Ovary (tissue), 9 donors: ENCODE data around the gene KCNIP1. TPM values are rescaled to one million over a fixed set of nuclear protein-coding genes. Genes with fewer than 3 reads are reported as not detected.

Source experiments
- DNase-seq, 5 donors: peaks; one replicate each; pipeline ENCODE4 v3.0.0-alpha.2; 2019 to 2020
- H3K27ac ChIP-seq, 2 donors: fragments of 200-600 bp; one replicate each; pipeline versions ENCODE4 v1.5.1 to v1.8.0; 2019 to 2022
- H3K27me3 ChIP-seq: fragments of 200-600 bp; one replicate; pipeline ENCODE4 v1.8.0; 2022
- H3K36me3 ChIP-seq: fragments of 200-600 bp; sonication (generic); one replicate; pipeline ENCODE4 v1.5.1; 2019
- H3K4me1 ChIP-seq: one replicate; pipeline ENCODE4 v1.8.1; 2013; ENCODE audit warnings: mild to moderate bottlenecking, moderate library complexity; ENCODE audit not compliant: insufficient read depth
- H3K4me3 ChIP-seq: fragments of 200-600 bp; sonication (generic); one replicate; pipeline ENCODE4 v1.5.1; 2017
- H3K9me3 ChIP-seq, 2 donors: fragments of 200-600 bp in 1 of 2; sonication (generic) in 1 of 2; one replicate each; pipeline versions ENCODE4 v1.5.1 to v1.8.1; 2013 to 2019; ENCODE audit warnings: mild to moderate bottlenecking in 1 of 2, moderate library complexity in 1 of 2
- EP300 ChIP-seq: sonication (generic); formaldehyde crosslinking; IDR thresholded peaks from one replicate; pipeline ENCODE4 v1.6.1; 2017; ENCODE audit warnings: antibody characterized with exemption
- POLR2A ChIP-seq: fragments of 450-650 bp; IDR thresholded peaks from one replicate; pipeline ENCODE4 v1.6.1; 2017; ENCODE audit warnings: antibody characterized with exemption, mild to moderate bottlenecking, moderate library complexity
- WGBS, 3 donors: extraction: QIAGEN DNeasy Blood & Tissue Kit in 1 of 3; methylation state at CpG; one replicate each; pipeline versions ENCODE4 v1.1.5 to v1.1.7; 2013 to 2017; 5-methylcytosine and 5-hydroxymethylcytosine counted together
- intact Hi-C, 4 donors: fragments of 100-400 bp; cut with DNase I; formaldehyde crosslinking; loops; one replicate each; pipeline versions ENCODE4 v1.11.0 to v1.15.1; 2022 to 2023
- polyA plus RNA-seq, 2 donors: library from polyadenylated mRNA; stranded (reverse); fragments of 200-250 nt in 1 of 2; fragments of 350-450 nt in 1 of 2; fragmentation: Illumina TruSeq in 1 of 2; extraction: RNeasy Lipid Tissue Mini Kit (QIAGEN cat#74804) in 1 of 2; gene quantifications; one replicate each; pipeline ENCODE4 v1.2.3, GENCODE V29; 2013 to 2014
- total RNA-seq, 7 donors: library from RNA; depleted of rRNA in 2 of 7; stranded (reverse); fragments of >200 nt in 2 of 7; fragmentation: NEBNext Ultra II Directional in 3 of 7; extraction: Animal tissue kit (Norgen Biotek cat#: 25700) in 3 of 7; gene quantifications; one replicate each; pipeline versions ENCODE4 v1.1.0 to v1.2.4, GENCODE V29; 2016 to 2023
- TF ChIP-seq, protein P1 (sequence below), 3 donors: fragments of 450-650 bp in 2 of 3; fragments of 200-600 bp in 1 of 3; IDR thresholded peaks; one replicate each; pipeline versions ENCODE4 v1.5.1 to v1.8.0; 2016 to 2022; ENCODE audit warnings: antibody characterized with exemption in 3 of 3, mild to moderate bottlenecking in 1 of 3
- donor health status: DM: no; HTN: no; CAD: no; lungs with moderate emphysema.
- donor health status: DM: no; HTN: no; CAD: no.
- donor health status: Bipolar disorder and iron deficiency.
- donor health status: DM: yes; HTN: yes; CAD: no.
- donor health status: DM: no; HTN: no; CAD: no.
- donor health status: DM: yes; HTN: yes; CAD: no.

KCNIP1 gene
- total and polyA plus RNA-seq, 9 donors: 0.20 to 2.2 (median 0.66) TPM

DNA sequence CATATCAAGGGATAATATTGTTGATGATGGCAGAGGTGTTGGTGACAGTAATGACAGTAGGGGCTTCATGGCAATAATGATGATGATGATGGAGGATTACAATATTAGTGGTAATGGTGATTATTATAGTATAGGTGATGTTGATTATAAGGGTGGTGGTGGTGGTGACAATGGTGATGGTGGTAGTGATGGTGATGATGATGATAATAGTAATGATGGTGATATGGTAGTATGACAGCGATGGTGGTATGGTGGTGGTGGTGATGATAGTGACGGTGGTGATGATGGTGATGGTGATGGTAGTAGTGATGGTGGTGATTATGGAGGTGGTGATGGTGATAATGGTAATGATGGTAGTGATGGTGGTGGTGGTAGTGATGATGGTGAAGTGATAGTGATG, 13.6 kb downstream of the KCNIP1 start:
- intact Hi-C loops: no loop called here
- Histone ChIP-seq H3K9me3 (no peaks in the 10 kb centered on the region), H3K27me3 (no peaks in the 10 kb centered on the region), H3K4me3 (no peak overlapping the region), H3K36me3 (no peaks in the 10 kb centered on the region), H3K4me1 (no peaks in the 10 kb centered on the region), H3K27ac (no peak overlapping the region)
- DNase-seq: no peak
- 91 to 95% (median 93%) methylated on average over 2 of the region's 2 CpGs for WGBS, 3 donors
- TF ChIP-seq, protein P1, sequence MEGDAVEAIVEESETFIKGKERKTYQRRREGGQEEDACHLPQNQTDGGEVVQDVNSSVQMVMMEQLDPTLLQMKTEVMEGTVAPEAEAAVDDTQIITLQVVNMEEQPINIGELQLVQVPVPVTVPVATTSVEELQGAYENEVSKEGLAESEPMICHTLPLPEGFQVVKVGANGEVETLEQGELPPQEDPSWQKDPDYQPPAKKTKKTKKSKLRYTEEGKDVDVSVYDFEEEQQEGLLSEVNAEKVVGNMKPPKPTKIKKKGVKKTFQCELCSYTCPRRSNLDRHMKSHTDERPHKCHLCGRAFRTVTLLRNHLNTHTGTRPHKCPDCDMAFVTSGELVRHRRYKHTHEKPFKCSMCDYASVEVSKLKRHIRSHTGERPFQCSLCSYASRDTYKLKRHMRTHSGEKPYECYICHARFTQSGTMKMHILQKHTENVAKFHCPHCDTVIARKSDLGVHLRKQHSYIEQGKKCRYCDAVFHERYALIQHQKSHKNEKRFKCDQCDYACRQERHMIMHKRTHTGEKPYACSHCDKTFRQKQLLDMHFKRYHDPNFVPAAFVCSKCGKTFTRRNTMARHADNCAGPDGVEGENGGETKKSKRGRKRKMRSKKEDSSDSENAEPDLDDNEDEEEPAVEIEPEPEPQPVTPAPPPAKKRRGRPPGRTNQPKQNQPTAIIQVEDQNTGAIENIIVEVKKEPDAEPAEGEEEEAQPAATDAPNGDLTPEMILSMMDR (IDR thresholded peaks at IDR 0.05): no peak
- TF ChIP-seq POLR2A (no peak), EP300 (no peak)

DNA sequence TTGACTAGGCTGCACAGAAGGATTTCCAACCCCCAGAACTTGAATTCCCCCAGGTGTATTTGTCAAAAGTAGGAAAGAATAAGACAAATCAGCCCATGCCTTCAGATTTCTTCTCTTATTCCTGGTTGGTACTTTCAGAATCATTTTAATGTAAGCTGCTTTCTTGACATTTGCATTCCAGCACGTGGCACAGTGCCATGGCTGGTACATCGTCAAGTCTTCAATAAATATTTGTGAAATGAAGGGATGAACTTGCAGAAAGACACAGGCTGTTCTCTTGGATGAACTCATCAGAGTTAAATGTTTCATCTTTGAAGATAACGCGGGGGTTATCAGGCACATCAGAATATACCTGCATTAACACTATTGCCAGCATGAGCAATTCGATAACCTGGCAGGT, 14.5 kb downstream of the KCNIP1 start:
- H3K27me3 ChIP-seq: no peaks in the 10 kb centered on the region
- H3K9me3 ChIP-seq: no peaks in the 10 kb centered on the region
- H3K4me3 ChIP-seq: no peak overlapping the region
- no peaks in the 10 kb centered on the region for H3K4me1 ChIP-seq
- WGBS, 3 donors: 72 to 75% (median 72%) methylated on average over 5 of the region's 5 CpGs
- TF ChIP-seq EP300 (no peak), POLR2A (no peak)
- TF ChIP-seq, protein P1 (IDR thresholded peaks at IDR 0.05): no peak
- H3K27ac ChIP-seq: no peak overlapping the region
- DNase-seq: no peak
- no peaks in the 10 kb centered on the region for H3K36me3 ChIP-seq
- intact Hi-C loops: no loop called here

GRCh38 chr5:170519549-170519948, 15.7 kb downstream of the KCNIP1 start:
- Histone ChIP-seq H3K4me1 (no peaks in the 10 kb centered on the region), H3K27ac (no peak overlapping the region), H3K4me3 (no peak overlapping the region), H3K27me3 (no peaks in the 10 kb centered on the region), H3K9me3 (no peaks in the 10 kb centered on the region), H3K36me3 (no peaks in the 10 kb centered on the region)
- 50 to 57% (median 53%) methylated on average over 5 of the region's 5 CpGs for WGBS, 3 donors
- intact Hi-C loops: no loop called here
- TF ChIP-seq, protein P1 (IDR thresholded peaks at IDR 0.05): no peak
- TF ChIP-seq EP300 (no peak), POLR2A (no peak)
- no peak for DNase-seq

- H3K9me3 ChIP-seq: no peaks in the 10 kb centered on the region
- no peaks in the 10 kb centered on the region for H3K36me3 ChIP-seq
- no peak for TF ChIP-seq POLR2A
- TF ChIP-seq, protein P1 (IDR thresholded peaks at IDR 0.05): no peak
- TF ChIP-seq EP300: no peak
- H3K27ac ChIP-seq: no peak overlapping the region
- no peak overlapping the region for H3K4me3 ChIP-seq
- intact Hi-C loops: no loop called here
- no peaks in the 10 kb centered on the region for H3K4me1 ChIP-seq
- 29 to 42% (median 31%) methylated on average over 6 of the region's 6 CpGs for WGBS, 3 donors
- no peak for DNase-seq
- H3K27me3 ChIP-seq: no peaks in the 10 kb centered on the region
Measured at GRCh38 chr5:170520372-170520771, 16.6 kb downstream of the KCNIP1 start.
